COR-L47 (cell line): ENCODE results near the gene PRDM7.
"Not testable (repeated sequence)": the region's sequence is repeated elsewhere in the genome, so short reads cannot be mapped to it uniquely, and the experiment has no call there.

Experiments
- DNase-seq: peaks from one replicate; lab custom pipeline; 2025; lab: John Stamatoyannopoulos, UW

PRDM7 gene

GRCh38 chr16:90012991-90013745, 64.0 kb downstream of the PRDM7 start:
- no peak for DNase-seq

DNA sequence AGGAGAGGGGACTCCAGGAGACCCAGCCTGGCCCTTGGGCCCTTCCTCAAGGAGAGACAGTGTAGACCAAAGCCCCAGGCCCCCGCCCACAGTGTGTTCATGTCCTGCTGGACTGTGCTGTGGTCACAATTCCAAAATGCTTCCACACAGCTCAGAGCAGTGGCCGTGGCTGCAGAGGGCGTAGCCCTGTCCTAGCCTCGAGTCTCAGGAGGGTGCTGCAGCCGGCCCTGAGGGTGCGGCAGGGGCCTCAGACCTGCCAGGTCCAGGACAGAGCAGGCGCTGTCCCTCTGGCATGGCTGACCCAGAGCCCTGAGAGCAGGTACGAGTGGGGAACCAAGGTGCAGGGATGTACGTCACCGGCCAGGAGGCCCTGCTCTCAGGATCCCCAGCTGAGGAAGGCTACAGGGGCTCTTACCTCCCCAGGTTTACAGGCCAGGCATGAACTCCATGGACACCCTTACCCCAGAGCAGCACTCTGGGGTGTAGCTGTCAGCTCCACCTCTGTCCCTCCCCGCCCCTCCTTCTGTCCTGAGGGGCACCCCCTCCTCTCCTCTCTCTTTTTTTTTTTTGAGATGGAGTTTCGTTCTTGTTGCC, 65.1 kb downstream of the PRDM7 start:
- DNase-seq, result no peak

- no peak for DNase-seq
Measured at GRCh38 chr16:90011508-90011819, 65.7 kb downstream of the PRDM7 start.

- no peak for DNase-seq
Measured at GRCh38 chr16:90010676-90011507, 66.2 kb downstream of the PRDM7 start.

DNA sequence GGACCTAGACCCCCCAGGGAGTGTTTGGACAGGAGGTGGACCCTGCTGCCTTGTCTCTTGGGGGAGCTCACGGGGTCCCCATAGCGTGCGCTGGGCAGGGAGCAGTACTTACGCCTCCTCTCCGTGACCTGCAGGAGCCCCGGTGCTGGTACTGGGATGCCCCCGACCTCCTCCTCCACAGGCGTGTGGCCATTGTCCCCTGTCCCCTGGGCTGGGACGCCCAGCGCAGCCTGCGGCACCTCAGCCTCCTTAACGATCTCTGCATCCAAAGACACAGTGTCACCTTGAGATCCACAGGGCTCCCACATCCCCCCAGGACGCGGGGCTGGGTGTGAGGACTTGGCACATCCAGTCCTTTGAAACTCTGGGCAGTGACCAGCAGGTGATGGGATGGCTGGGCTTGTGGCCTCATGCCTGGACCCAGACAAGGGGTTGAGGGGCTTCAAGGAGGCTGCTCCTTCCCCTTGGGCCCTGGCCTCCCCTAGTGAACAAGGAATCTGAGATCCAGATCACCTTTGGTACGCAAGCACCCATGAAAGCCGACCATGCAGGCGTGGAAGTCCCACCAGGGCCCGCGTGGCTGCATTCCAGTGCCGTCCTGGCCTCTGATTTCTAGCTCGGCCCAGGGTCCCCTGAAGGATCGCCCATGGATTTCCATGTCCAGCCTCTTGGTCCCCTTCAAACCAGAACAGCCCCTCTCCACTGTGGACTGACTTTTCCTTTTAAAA, 67.8 kb downstream of the PRDM7 start:
- no peak for DNase-seq

DNA sequence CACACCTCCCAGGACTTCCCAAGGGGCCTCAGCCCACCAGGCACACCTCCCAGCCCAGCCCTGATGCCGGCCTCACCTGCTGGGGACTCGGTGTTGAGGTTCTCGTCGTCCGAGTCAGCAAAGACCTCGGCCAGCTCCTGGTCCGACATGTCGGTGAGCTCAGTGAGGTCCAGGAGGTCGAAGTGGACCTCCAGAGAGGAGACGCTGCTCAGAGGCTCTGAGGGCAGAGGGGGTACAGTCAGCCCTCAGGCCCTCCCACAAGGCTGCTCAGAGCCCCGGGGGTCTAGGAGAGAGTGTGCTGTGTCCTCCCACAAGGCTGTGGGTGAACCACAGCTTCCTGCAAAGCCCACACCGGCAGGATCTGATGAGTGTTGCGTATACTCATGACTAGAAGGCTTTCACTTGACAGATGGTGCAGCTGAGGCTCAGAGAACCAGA, 68.4 kb downstream of the PRDM7 start:
- no peak for DNase-seq

DNA sequence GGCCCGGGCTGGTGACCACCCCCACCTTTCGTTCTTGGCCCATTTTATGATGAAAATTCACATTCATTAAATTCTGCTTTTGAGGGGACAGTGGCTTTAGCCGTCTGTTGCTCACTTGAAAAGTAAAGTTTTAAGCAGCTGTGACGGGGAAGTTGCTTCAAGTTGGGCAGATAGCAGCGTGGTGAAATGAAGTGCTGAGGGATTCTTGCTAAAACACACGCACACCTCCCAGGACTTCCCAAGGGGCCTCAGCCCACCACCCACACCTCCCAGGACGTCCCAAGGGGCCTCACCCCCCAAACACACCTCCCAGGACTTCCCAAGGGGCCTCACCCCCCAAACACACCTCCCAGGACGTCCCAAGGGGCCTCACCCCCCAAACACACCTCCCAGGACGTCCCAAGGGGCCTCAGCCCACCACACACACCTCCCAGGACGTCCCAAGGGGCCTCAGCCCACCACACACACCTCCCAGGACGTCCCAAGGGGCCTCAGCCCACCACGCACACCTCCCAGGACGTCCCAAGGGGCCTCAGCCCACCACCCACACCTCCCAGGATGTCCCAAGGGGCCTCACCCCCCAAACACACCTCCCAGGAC, 69.4 kb downstream of the PRDM7 start:
- DNase-seq, result not testable (repeated sequence)

DNA sequence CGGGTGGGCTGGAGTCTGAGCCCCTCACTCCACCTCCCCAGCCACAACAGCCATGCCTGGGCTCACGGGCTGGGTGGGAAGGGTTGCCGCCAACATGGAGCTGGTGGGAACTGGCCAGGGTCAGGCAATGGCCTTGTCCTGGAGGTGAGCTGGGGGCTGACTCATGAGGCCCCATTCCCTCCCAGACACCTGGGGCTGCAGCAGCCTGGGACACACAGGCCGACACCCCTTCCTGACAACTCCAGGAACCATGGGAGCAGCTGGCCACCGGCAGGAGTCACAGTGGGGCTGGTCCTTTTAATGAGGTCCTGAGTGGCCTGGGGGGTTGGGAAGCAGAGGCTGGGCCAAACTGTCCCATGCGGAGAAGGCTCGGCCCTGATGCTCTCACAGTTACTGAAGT, 70.1 kb downstream of the PRDM7 start:
- no peak for DNase-seq
